Measurements from ENCODE around the gene AMDHD2. TPM values are rescaled to one million over a fixed set of nuclear protein-coding genes. Genes with fewer than 3 reads are reported as not detected.

AMDHD2 gene
- total RNA-seq, 4 donors from 2014 or later, result 11.6 to 23.9 (median 17.5) TPM

DNA sequence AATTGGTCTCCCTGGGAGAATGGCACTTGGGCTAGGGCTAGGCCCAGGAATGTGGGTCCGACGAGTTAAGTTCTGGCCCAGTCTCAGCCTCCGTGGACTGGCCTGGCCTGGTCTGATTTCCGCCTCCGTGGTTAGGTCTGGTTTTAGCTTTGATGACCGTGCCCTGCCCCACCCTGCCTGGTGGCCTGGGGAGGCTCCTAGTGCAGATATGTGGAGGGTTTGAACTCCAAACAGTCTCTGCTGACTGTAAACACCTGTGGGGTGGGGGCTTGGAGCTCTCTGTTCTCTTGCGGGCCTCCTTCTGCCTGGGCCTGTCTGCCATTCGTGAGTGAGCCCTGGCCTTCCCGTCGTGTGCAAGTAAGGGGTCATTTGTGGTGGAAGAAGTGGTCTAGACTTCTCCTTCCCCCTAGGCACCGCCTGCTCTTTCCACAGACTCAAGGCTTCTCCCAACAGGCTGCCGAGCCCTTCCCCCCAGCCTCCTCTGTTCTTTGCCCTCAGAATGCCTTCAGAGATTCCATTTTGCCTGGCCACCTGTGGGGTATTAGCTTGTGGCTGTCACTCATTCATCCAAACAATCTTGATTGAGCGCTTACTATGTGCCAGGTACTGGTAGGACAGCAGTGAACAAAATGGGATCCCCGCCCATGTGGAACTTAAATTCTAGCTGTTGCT, 4.9 kb upstream of the AMDHD2 start:
- H3K27ac ChIP-seq, result peak overlapping the region; percentile 97 to 100 (median 98)
- no peak for DNase-seq
- peak in 1 of 4 donors; percentile 23 for TF ChIP-seq POLR2A (IDR thresholded peaks at IDR 0.05)
- TF ChIP-seq, protein P1, sequence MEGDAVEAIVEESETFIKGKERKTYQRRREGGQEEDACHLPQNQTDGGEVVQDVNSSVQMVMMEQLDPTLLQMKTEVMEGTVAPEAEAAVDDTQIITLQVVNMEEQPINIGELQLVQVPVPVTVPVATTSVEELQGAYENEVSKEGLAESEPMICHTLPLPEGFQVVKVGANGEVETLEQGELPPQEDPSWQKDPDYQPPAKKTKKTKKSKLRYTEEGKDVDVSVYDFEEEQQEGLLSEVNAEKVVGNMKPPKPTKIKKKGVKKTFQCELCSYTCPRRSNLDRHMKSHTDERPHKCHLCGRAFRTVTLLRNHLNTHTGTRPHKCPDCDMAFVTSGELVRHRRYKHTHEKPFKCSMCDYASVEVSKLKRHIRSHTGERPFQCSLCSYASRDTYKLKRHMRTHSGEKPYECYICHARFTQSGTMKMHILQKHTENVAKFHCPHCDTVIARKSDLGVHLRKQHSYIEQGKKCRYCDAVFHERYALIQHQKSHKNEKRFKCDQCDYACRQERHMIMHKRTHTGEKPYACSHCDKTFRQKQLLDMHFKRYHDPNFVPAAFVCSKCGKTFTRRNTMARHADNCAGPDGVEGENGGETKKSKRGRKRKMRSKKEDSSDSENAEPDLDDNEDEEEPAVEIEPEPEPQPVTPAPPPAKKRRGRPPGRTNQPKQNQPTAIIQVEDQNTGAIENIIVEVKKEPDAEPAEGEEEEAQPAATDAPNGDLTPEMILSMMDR (IDR thresholded peaks at IDR 0.05), result no peak
- 16 to 26% methylated on average over 8 of the region's 14 CpGs for WGBS, 2 donors
- no peaks in the 10 kb centered on the region for H3K9me3 ChIP-seq
- H3K4me3 ChIP-seq, result peak overlapping the region; percentile 89 to 94 (median 91)
- intact Hi-C loops (cut with DNase I), result no loop called here
- no peaks in the 10 kb centered on the region for H3K27me3 ChIP-seq
- peaks cover 60 to 80% (median 60%) of the 10 kb centered on the region in 3 donors for H3K4me1 ChIP-seq
- H3K36me3 ChIP-seq, result peaks cover 0 to 23% (median 7%) of the 10 kb centered on the region in 3 donors

DNA sequence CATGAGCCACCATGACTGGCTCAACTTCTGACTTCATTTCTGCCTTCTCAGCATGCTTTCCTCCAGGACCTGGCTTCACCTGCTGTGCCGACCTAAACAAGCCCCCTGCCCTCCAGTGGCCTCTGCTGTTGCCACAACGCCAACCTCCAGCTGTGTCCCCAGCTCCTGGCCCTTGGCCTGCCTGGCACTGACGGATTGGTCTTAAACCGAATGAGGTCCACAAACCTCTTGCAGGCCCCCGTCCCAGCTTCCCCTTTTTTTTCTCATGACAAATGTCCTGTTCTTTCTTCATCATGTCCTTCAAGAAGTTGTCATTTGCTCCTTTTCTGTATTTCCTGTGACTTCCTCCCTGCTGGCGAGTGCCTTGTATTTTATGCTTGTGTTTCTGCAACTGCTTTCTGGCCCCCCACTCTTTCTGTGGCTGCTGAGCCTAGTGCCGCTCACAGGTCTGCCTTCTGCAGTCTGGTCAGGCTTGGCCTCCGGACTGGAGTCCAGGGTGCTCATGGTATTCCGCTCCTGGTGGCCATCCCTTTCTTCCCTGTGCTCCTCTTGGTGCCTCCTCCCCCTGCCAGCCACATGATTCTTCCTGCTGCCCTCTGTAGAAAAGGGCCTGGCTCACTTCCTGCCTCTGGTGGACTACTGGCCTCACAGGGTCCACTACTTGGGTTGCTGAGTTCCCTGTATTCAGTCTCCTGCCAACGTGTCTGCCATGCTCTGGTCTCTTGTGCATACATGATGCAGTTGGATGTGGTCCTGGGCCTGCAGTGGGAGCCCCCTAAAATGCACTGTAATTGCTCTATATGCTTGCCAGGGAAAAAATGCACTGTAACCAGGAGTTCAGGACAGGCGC, 3.6 kb upstream of the AMDHD2 start:
- H3K4me1 ChIP-seq, result peaks cover 65 to 84% (median 69%) of the 10 kb centered on the region in 3 donors
- no peaks in the 10 kb centered on the region for H3K27me3 ChIP-seq
- H3K27ac ChIP-seq, result peak overlapping the region; percentile 93 to 100 (median 98)
- no peaks in the 10 kb centered on the region for H3K9me3 ChIP-seq
- DNase-seq, result no peak
- intact Hi-C loops (cut with DNase I), result no loop called here
- 52 to 62% methylated on average over 10 of the region's 11 CpGs for WGBS, 2 donors
- peak overlapping the region in 3 of 4 donors; percentile 89 to 94 (median 92) for H3K4me3 ChIP-seq
- peaks cover 0 to 23% (median 7%) of the 10 kb centered on the region in 3 donors for H3K36me3 ChIP-seq
- TF ChIP-seq, protein P1 (IDR thresholded peaks at IDR 0.05), result no peak
- TF ChIP-seq POLR2A (IDR thresholded peaks at IDR 0.05), result peak in 1 of 4 donors; percentile 6

DNA sequence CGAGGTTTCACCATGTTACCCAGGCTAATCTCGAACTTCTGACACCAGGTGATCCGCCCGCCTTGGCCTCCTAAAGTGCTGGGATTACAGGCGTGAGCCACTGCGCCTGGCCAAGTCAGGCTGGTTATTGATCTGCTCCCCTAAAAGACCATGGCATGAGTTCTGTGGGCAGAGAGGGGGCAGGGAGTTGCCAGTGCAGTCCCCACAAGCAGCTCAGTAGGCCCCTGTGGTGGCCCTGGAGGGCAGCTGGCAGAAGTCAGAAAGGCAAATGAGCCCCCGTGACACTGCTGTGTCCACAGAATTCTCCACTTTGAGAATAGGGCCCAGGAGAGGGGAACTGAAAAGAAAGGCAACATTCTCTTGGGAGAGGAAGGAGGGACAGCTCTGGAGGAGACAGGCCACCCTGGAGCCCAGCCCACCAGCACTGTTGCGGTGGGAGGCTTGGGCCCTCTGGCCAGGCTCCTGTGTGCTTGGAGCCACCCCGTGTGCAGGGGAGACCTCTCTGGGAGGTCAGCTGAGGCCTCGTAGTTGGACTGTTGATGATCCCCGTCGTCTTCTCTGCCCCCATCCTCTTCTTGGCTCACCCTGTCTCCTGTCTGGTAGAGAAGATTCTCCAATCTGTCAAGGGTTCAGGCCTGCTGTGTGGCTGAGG, 2.1 kb upstream of the AMDHD2 start:
- no peaks in the 10 kb centered on the region for H3K9me3 ChIP-seq
- no peak for DNase-seq
- H3K36me3 ChIP-seq, result peaks cover 0 to 37% (median 9%) of the 10 kb centered on the region in 3 donors
- 65 to 89% methylated on average over 5 of the region's 12 CpGs for WGBS, 2 donors
- no peak overlapping the region for H3K4me3 ChIP-seq
- H3K27ac ChIP-seq, result peak overlapping the region; percentile 93 to 100 (median 98)
- no peak for TF ChIP-seq POLR2A (IDR thresholded peaks at IDR 0.05)
- TF ChIP-seq, protein P1 (IDR thresholded peaks at IDR 0.05), result no peak
- intact Hi-C loops (cut with DNase I), result no loop called here
- no peaks in the 10 kb centered on the region for H3K27me3 ChIP-seq
- H3K4me1 ChIP-seq, result peaks cover 61 to 80% (median 61%) of the 10 kb centered on the region in 3 donors

DNA sequence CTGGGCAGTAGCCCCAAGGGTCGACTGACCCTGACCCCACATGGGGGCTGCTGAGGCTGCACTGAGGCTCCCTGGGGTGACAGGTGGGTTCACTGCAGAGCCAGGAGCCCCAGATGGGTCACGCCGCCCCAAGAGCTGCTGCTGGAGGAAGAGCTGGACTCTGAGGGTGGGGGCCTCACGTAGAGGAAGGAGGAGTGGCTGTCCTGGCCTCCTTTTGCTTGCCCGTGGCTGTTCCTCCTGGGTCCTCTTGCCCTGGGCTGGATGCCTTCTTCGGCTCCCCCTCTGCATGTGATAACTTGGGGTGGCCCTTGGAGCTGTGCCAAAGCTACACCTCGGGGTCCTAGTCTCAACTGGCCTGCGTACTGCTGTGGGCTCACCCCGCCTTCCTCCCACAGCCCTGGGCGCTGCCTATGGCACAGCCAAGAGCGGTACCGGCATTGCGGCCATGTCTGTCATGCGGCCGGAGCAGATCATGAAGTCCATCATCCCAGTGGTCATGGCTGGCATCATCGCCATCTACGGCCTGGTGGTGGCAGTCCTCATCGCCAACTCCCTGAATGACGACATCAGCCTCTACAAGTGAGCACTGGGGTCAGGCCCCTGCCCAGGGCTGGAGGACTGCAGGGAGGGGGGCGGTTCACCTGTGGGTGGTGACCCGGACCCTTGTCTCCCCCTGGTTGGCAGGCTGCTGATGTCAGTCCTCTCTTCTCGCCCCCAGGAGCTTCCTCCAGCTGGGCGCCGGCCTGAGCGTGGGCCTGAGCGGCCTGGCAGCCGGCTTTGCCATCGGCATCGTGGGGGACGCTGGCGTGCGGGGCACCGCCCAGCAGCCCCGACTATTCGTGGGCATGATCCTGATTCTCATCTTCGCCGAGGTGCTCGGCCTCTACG, 1.1 kb upstream of the AMDHD2 start:
- Histone ChIP-seq H3K4me3 (peak overlapping the region in 3 of 4 donors; percentile 50 to 85 (median 75)), H3K27ac (peak overlapping the region; percentile 93 to 100 (median 98)), H3K27me3 (no peaks in the 10 kb centered on the region), H3K9me3 (no peaks in the 10 kb centered on the region), H3K4me1 (peaks cover 57 to 76% (median 58%) of the 10 kb centered on the region in 3 donors), H3K36me3 (peaks cover 5 to 46% (median 17%) of the 10 kb centered on the region in 3 donors)
- TF ChIP-seq, protein P1 (IDR thresholded peaks at IDR 0.05), result no peak
- no peak for TF ChIP-seq POLR2A (IDR thresholded peaks at IDR 0.05)
- WGBS, 2 donors, result 76 to 88% methylated on average over 10 to 19 of the region's 39 CpGs
- DNase-seq, result no peak
- intact Hi-C loops (cut with DNase I), result no loop called here
